Esophagus muscularis mucosa (tissue), 4 donors: ENCODE measurements around the gene TRMU.

Experiments used
- CTCF ChIP-seq, 3 experiments: fragments of 200-600 bp in 2 of 3; fragments of 450-650 bp in 1 of 3; sonication (generic) in 2 of 3; IDR thresholded peaks; one replicate each; pipeline ENCODE4 v1.5.1; 2017 to 2019; ENCODE audit warnings: antibody characterized with exemption in 3 of 3, mild to moderate bottlenecking in 2 of 3, moderate library complexity in 1 of 3
- EP300 ChIP-seq: sonication (generic); formaldehyde crosslinking; IDR thresholded peaks from one replicate; pipeline ENCODE4 v1.6.1; 2017; ENCODE audit warnings: antibody characterized with exemption
- POLR2A ChIP-seq: fragments of 450-650 bp; IDR thresholded peaks from one replicate; pipeline ENCODE4 v1.6.1; 2017; ENCODE audit warnings: antibody characterized with exemption, moderate library complexity, mild to moderate bottlenecking, low read depth

- TF ChIP-seq CTCF (IDR thresholded peaks at IDR 0.05) (no peak), EP300 (no peak), POLR2A (no peak)
Observed at GRCh38 chr22:46369716-46370583, 34.4 kb downstream of the TRMU start.
